ENCODE measurements around the gene RIN2. TPM values are rescaled to one million over a fixed set of nuclear protein-coding genes. Genes with fewer than 3 reads are reported as not detected.

Gene RIN2
- total RNA-seq, 4 donors from 2014 or later = 60.9 to 88.3 (median 83.2) TPM

DNA sequence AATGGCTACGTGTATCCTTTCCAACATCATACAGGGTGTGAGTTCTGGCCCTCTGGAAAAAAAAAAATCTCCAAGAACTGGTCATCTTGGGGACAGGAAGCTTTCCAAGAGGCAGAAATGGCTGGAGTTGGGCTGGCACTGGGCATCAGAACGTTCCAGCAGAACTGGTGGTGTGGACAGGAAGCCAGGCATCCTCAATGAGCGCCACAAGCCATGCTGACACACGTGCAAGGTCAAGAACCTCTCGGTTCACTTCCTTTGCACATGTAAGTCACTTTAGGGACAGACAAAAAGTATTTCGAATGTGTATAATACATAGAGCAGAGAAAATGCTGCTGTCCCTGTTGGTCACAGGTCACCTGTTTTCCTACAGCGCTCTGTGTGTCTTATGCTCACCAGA, 27.4 kb upstream of the RIN2 start:
- 71 to 74% methylated on average over 7 of the region's 7 CpGs for WGBS, 2 donors

DNA sequence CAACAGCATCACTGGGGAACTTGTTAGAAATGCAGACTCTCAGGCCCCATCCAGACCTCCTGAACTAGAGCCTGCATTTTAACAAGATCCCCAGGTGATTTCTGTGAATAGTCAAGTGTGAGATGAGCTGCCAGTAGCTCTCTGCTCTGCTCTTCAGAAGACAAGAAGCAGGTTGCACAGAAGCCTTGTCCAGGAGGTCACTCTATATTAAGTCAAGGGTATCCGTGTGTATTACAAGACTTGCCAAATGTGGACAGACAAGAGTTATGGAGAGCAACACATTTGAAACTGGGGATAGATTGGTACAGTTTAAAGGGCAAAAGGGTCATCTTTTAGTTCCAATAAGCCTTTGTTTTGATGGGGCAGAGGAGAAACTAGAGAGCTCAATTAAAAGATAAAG, 23.2 kb upstream of the RIN2 start:
- no peak for DNase-seq (ENCODE audit: low spot score in 2 of 2)
- intact Hi-C loops (cut with DNase I; ENCODE audit: low total_unique reads) = no loop called here
- TF ChIP-seq, protein P1, sequence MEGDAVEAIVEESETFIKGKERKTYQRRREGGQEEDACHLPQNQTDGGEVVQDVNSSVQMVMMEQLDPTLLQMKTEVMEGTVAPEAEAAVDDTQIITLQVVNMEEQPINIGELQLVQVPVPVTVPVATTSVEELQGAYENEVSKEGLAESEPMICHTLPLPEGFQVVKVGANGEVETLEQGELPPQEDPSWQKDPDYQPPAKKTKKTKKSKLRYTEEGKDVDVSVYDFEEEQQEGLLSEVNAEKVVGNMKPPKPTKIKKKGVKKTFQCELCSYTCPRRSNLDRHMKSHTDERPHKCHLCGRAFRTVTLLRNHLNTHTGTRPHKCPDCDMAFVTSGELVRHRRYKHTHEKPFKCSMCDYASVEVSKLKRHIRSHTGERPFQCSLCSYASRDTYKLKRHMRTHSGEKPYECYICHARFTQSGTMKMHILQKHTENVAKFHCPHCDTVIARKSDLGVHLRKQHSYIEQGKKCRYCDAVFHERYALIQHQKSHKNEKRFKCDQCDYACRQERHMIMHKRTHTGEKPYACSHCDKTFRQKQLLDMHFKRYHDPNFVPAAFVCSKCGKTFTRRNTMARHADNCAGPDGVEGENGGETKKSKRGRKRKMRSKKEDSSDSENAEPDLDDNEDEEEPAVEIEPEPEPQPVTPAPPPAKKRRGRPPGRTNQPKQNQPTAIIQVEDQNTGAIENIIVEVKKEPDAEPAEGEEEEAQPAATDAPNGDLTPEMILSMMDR (IDR thresholded peaks at IDR 0.05) = no peak
- TF ChIP-seq POLR2A (IDR thresholded peaks at IDR 0.05) = no peak
- H3K4me3 ChIP-seq (ENCODE audit: low read depth, poor library complexity, severe bottlenecking) = no peak overlapping the region
- WGBS, 2 donors = 94 to 97% methylated on average over 1 of the region's 1 CpG

More for the DNA sequence above, 27.4 kb upstream of the RIN2 start:
- TF ChIP-seq POLR2A (IDR thresholded peaks at IDR 0.05) = no peak
- TF ChIP-seq, protein P1 (IDR thresholded peaks at IDR 0.05) = no peak
- intact Hi-C loops (cut with DNase I; ENCODE audit: low total_unique reads) = no loop called here
- no peak overlapping the region for H3K4me3 ChIP-seq (ENCODE audit: low read depth, poor library complexity, severe bottlenecking)
- DNase-seq (ENCODE audit: low spot score in 2 of 2) = peak in 1 of 2 donors; percentile 77

DNA sequence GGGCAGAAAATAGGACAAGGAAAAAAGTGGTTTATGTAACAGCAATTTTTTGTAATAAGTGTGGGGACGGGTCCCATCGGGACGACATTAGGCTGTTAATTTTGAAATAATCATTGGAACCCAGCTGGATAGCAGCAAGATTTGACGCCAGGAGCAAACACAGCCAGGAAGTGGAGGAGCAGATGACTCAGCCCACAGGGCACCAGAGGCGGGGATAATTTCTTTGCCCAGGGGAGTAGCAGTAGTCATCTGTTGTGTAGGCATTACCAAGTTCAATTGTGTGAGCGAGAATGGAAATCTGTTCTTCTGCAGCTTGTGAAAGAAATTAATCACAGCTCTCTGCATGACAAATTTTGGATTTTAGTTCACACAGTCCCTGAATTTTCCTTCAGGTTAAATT, 22.6 kb upstream of the RIN2 start:
- no peak for TF ChIP-seq POLR2A (IDR thresholded peaks at IDR 0.05)
- TF ChIP-seq, protein P1 (IDR thresholded peaks at IDR 0.05) = no peak
- 1 to 8% methylated on average over 6 of the region's 6 CpGs for WGBS, 2 donors
- no peak overlapping the region for H3K4me3 ChIP-seq (ENCODE audit: low read depth, poor library complexity, severe bottlenecking)
- DNase-seq (ENCODE audit: low spot score in 2 of 2) = peak; percentile 87 to 95
- intact Hi-C loops (cut with DNase I; ENCODE audit: low total_unique reads) = no loop called here

DNA sequence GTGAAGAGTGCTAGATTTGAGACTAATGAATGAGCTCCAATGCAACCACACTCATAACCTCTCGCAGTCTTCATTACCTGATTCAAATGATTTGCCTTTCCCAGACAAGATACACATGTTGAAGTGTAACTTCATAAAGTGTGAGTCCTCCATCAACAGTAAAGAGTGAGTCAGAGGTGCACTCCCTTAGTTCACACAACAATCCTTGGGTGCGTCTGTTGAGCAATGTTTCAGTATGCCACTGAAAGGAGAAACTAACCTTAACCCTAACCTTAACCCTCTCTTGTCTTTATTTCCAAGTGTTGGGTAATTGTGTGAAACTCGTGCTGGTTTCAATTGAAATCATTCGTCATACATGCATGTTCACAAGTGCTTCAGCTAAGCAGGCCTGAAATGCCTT, 21.0 kb upstream of the RIN2 start:
- peak in 1 of 2 donors; percentile 34 for DNase-seq (ENCODE audit: low spot score in 2 of 2)
- H3K4me3 ChIP-seq (ENCODE audit: low read depth, poor library complexity, severe bottlenecking) = no peak overlapping the region
- intact Hi-C loops (cut with DNase I; ENCODE audit: low total_unique reads) = no loop called here
- TF ChIP-seq, protein P1 (IDR thresholded peaks at IDR 0.05) = no peak
- TF ChIP-seq POLR2A (IDR thresholded peaks at IDR 0.05) = no peak
- 43 to 46% methylated on average over 4 of the region's 4 CpGs for WGBS, 2 donors

DNA sequence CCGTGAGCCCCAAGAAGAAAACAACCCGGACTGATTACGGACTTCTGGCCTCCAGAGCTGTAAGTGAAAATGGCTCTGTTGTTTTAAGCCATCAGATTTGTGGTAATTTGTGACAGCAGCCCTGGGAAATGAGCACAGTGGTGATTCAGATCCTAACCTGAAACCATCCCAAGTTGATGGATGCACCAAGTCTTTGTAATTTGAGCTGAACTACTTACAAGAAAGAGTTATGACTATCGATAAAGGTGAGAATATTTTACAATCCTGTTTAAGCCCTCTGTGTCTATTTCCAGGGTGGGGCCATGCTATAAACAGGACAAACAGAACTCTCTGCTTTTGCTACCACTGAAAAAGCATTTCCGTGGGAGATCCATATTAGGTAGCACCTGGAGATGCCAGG, 19.1 kb upstream of the RIN2 start:
- TF ChIP-seq, protein P1 (IDR thresholded peaks at IDR 0.05) = no peak
- TF ChIP-seq POLR2A (IDR thresholded peaks at IDR 0.05) = no peak
- H3K4me3 ChIP-seq (ENCODE audit: low read depth, poor library complexity, severe bottlenecking) = no peak overlapping the region
- intact Hi-C loops (cut with DNase I; ENCODE audit: low total_unique reads) = no loop called here
- DNase-seq (ENCODE audit: low spot score in 2 of 2) = no peak
- 90% methylated on average over 5 of the region's 5 CpGs for WGBS, 2 donors

DNA sequence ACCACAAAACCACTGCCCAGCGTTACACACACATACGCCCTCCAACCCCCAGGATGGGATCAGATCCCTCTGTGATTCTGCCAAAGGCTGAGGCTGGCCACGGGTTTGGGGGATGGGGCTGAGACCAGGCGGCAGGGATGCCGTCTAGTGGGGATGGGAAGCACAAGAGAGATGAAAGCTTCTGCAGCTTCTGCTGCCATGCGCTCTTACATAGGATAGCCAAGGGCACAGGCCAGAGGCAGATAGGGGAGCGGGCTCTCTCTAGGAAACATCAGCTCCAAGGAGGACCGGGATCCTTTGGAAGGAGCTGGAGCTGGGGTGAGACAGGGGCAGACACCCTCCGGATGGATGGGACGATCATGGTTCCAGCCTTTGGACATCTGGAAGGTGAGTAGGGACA, 18.7 kb upstream of the RIN2 start:
- 85 to 92% methylated on average over 10 of the region's 10 CpGs for WGBS, 2 donors
- intact Hi-C loops (cut with DNase I; ENCODE audit: low total_unique reads) = no loop called here
- no peak overlapping the region for H3K4me3 ChIP-seq (ENCODE audit: low read depth, poor library complexity, severe bottlenecking)
- TF ChIP-seq, protein P1 (IDR thresholded peaks at IDR 0.05) = no peak
- TF ChIP-seq POLR2A (IDR thresholded peaks at IDR 0.05) = no peak
- no peak for DNase-seq (ENCODE audit: low spot score in 2 of 2)
